Measurements from ENCODE around the gene ADAM8. TPM values are rescaled to one million over a fixed set of nuclear protein-coding genes. Genes with fewer than 3 reads are reported as not detected.
"Not testable (repeated sequence)": the region's sequence is repeated elsewhere in the genome, so short reads cannot be mapped to it uniquely, and the experiment has no call there.

The ADAM8 gene
- total RNA-seq, 2 donors from 2014 or later = 3.7 to 5.5 TPM

- H3K9me3 ChIP-seq (ENCODE audit: control insufficient read depth, low read length) = peaks cover 14% of the 10 kb centered on the region
- H3K9ac ChIP-seq (ENCODE audit: extremely low read depth, low read length, poor library complexity, severe bottlenecking) = no peak overlapping the region
- peaks cover 8% of the 10 kb centered on the region for H3K4me1 Mint-ChIP-seq
- H3K9me3 Mint-ChIP-seq = peaks cover 7% of the 10 kb centered on the region
- no peaks in the 10 kb centered on the region for H3K4me1 ChIP-seq (ENCODE audit: control insufficient read depth, insufficient read depth, low read length)
- H3K36me3 Mint-ChIP-seq (ENCODE audit: low read depth) = peaks cover 3% of the 10 kb centered on the region
- no peak overlapping the region for H3K27ac ChIP-seq (ENCODE audit: low read depth, low read length)
- TF ChIP-seq, protein P1, sequence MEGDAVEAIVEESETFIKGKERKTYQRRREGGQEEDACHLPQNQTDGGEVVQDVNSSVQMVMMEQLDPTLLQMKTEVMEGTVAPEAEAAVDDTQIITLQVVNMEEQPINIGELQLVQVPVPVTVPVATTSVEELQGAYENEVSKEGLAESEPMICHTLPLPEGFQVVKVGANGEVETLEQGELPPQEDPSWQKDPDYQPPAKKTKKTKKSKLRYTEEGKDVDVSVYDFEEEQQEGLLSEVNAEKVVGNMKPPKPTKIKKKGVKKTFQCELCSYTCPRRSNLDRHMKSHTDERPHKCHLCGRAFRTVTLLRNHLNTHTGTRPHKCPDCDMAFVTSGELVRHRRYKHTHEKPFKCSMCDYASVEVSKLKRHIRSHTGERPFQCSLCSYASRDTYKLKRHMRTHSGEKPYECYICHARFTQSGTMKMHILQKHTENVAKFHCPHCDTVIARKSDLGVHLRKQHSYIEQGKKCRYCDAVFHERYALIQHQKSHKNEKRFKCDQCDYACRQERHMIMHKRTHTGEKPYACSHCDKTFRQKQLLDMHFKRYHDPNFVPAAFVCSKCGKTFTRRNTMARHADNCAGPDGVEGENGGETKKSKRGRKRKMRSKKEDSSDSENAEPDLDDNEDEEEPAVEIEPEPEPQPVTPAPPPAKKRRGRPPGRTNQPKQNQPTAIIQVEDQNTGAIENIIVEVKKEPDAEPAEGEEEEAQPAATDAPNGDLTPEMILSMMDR (conservative IDR thresholded peaks at IDR 0.05) = no peak
- H3K27ac Mint-ChIP-seq = no peak overlapping the region
- H3K27me3 ChIP-seq (ENCODE audit: control insufficient read depth, insufficient read depth, low read length, poor library complexity, severe bottlenecking) = peaks cover 51% of the 10 kb centered on the region
- no peak overlapping the region for H3K4me3 ChIP-seq (ENCODE audit: low read length)
- peak; percentile 62 for DNase-seq
- peak overlapping the region; percentile 55 for H3K4me3 Mint-ChIP-seq
- H3K36me3 ChIP-seq (ENCODE audit: control insufficient read depth, insufficient read depth, low read length) = no peaks in the 10 kb centered on the region
- WGBS, 2 experiments (ENCODE audit: insufficient coverage in 1 of 2, insufficient read length in 1 of 2) = 53 to 62% methylated on average over 10 to 20 of the region's 20 CpGs
- H3K27me3 Mint-ChIP-seq (ENCODE audit: insufficient read depth) = peaks cover 64% of the 10 kb centered on the region
Observed at GRCh38 chr10:133324857-133325260, 48.2 kb upstream of the ADAM8 start.

GRCh38 chr10:133324198-133324792 lies 47.6 kb upstream of the ADAM8 start:
- H3K27ac Mint-ChIP-seq = no peak overlapping the region
- H3K36me3 Mint-ChIP-seq (ENCODE audit: low read depth) = peaks cover 3% of the 10 kb centered on the region
- H3K27me3 Mint-ChIP-seq (ENCODE audit: insufficient read depth) = peaks cover 62% of the 10 kb centered on the region
- TF ChIP-seq, protein P1 (conservative IDR thresholded peaks at IDR 0.05) = no peak
- no peaks in the 10 kb centered on the region for H3K4me1 ChIP-seq (ENCODE audit: control insufficient read depth, insufficient read depth, low read length)
- H3K9me3 Mint-ChIP-seq = peaks cover 11% of the 10 kb centered on the region
- H3K4me3 Mint-ChIP-seq = no peak overlapping the region
- no peak overlapping the region for H3K9ac ChIP-seq (ENCODE audit: extremely low read depth, low read length, poor library complexity, severe bottlenecking)
- no peaks in the 10 kb centered on the region for H3K36me3 ChIP-seq (ENCODE audit: control insufficient read depth, insufficient read depth, low read length)
- H3K4me1 Mint-ChIP-seq = peaks cover 4% of the 10 kb centered on the region
- H3K9me3 ChIP-seq (ENCODE audit: control insufficient read depth, low read length) = peaks cover 18% of the 10 kb centered on the region
- peak; percentile 89 for DNase-seq
- H3K27me3 ChIP-seq (ENCODE audit: control insufficient read depth, insufficient read depth, low read length, poor library complexity, severe bottlenecking) = peaks cover 46% of the 10 kb centered on the region
- WGBS, 2 experiments (ENCODE audit: insufficient coverage in 1 of 2, insufficient read length in 1 of 2) = 28% methylated on average over 11 of the region's 13 CpGs; no CpG with 5 or more reads in 1 of the 2 experiments
- H3K4me3 ChIP-seq (ENCODE audit: low read length) = no peak overlapping the region
- H3K27ac ChIP-seq (ENCODE audit: low read depth, low read length) = no peak overlapping the region

- not testable (repeated sequence) for H3K4me3 ChIP-seq (ENCODE audit: low read length); DNase-seq; H3K9ac ChIP-seq (ENCODE audit: extremely low read depth, low read length, poor library complexity, severe bottlenecking); H3K4me1 ChIP-seq (ENCODE audit: control insufficient read depth, insufficient read depth, low read length); H3K4me3 Mint-ChIP-seq; H3K36me3 Mint-ChIP-seq (ENCODE audit: low read depth); H3K27ac Mint-ChIP-seq; H3K36me3 ChIP-seq (ENCODE audit: control insufficient read depth, insufficient read depth, low read length); H3K4me1 Mint-ChIP-seq; H3K27ac ChIP-seq (ENCODE audit: low read depth, low read length)
- Mint-ChIP-seq H3K9me3 (peaks cover 16% of the 10 kb centered on the region), H3K27me3 (ENCODE audit: insufficient read depth) (peaks cover 46% of the 10 kb centered on the region)
- H3K27me3 ChIP-seq (ENCODE audit: control insufficient read depth, insufficient read depth, low read length, poor library complexity, severe bottlenecking) = peaks cover 25% of the 10 kb centered on the region
- H3K9me3 ChIP-seq (ENCODE audit: control insufficient read depth, low read length) = peaks cover 25% of the 10 kb centered on the region
- WGBS, 2 experiments (ENCODE audit: insufficient coverage in 1 of 2, insufficient read length in 1 of 2) = 94 to 100% methylated on average over 2 to 8 of the region's 14 CpGs
Observed at GRCh38 chr10:133322064-133322709, 45.5 kb upstream of the ADAM8 start.

- Histone ChIP-seq H3K9me3 (ENCODE audit: control insufficient read depth, low read length) (peaks cover 25% of the 10 kb centered on the region), H3K4me3 (ENCODE audit: low read length) (peak overlapping the region; percentile 62), H3K27me3 (ENCODE audit: control insufficient read depth, insufficient read depth, low read length, poor library complexity, severe bottlenecking) (peaks cover 12% of the 10 kb centered on the region)
- not testable (repeated sequence) for H3K4me3 Mint-ChIP-seq; H3K27ac ChIP-seq (ENCODE audit: low read depth, low read length); H3K4me1 Mint-ChIP-seq; H3K9ac ChIP-seq (ENCODE audit: extremely low read depth, low read length, poor library complexity, severe bottlenecking); H3K36me3 ChIP-seq (ENCODE audit: control insufficient read depth, insufficient read depth, low read length); H3K27ac Mint-ChIP-seq; H3K4me1 ChIP-seq (ENCODE audit: control insufficient read depth, insufficient read depth, low read length); DNase-seq; H3K36me3 Mint-ChIP-seq (ENCODE audit: low read depth)
- WGBS, 2 experiments (ENCODE audit: insufficient coverage in 1 of 2, insufficient read length in 1 of 2) = 90 to 94% methylated on average over 4 to 6 of the region's 6 CpGs
- H3K9me3 Mint-ChIP-seq = peaks cover 16% of the 10 kb centered on the region
- H3K27me3 Mint-ChIP-seq (ENCODE audit: insufficient read depth) = peaks cover 36% of the 10 kb centered on the region
Observed at GRCh38 chr10:133320852-133321422, 44.3 kb upstream of the ADAM8 start.
